ENCODE data around the gene CLDN20. TPM values are rescaled to one million over a fixed set of nuclear protein-coding genes. Genes with fewer than 3 reads are reported as not detected.
"Not testable (repeated sequence)": the region's sequence is repeated elsewhere in the genome, so short reads cannot be mapped to it uniquely, and the experiment has no call there.

Gene CLDN20
- total RNA-seq: not detected
- long read RNA-seq, donor 1, partial matches to known transcripts: 0 of 3 reads
- long read RNA-seq, donor 1, other reads (novel, unspliced or antisense): 3 of 3 reads
- long read RNA-seq, donor 2: 0 reads

DNA sequence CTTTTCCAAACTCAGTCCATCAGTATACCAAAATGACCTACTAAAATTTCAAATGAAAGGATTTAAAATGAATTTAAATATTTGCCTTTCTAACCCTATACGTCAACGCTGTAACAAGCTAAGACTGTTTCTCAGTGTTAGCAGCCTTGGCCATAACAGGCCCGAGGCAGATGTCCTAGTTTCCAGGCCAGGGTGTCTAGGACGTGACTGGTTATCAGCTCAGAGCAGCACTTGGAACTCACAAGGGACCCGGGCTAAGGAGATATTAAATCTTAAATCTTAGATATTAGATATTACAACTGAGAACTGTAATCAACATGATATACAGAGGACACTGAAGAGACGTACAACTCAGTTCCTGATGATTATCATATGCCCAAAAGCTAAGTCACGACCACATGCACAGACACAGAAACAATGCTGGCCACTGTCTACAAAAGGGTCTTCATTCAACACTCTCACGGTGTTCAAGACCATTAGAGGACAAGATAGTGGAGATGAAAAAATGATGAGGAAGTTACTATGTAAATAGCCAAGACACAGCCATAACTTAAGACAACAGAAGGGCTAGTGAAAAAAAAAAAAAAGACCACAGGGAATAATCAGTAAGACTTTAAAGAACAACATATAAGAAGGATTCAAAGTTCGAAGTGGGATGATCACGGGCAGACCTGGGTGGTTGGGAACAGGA, at the start of gene CLDN20:
TSS of gene CLDN20 (plus strand) at position 641 of the 691 bp plus-strand sequence. CDS start 11,707 bp downstream, outside the sequence.
- no peak for DNase-seq (ENCODE audit: low spot score)
- intact Hi-C loops (cut with DNase I): no loop called here

- intact Hi-C loops (cut with DNase I): no loop called here
These were observed 47.9 kb upstream of the CLDN20 start for GRCh38 chr6:155215906-155216305.

DNA sequence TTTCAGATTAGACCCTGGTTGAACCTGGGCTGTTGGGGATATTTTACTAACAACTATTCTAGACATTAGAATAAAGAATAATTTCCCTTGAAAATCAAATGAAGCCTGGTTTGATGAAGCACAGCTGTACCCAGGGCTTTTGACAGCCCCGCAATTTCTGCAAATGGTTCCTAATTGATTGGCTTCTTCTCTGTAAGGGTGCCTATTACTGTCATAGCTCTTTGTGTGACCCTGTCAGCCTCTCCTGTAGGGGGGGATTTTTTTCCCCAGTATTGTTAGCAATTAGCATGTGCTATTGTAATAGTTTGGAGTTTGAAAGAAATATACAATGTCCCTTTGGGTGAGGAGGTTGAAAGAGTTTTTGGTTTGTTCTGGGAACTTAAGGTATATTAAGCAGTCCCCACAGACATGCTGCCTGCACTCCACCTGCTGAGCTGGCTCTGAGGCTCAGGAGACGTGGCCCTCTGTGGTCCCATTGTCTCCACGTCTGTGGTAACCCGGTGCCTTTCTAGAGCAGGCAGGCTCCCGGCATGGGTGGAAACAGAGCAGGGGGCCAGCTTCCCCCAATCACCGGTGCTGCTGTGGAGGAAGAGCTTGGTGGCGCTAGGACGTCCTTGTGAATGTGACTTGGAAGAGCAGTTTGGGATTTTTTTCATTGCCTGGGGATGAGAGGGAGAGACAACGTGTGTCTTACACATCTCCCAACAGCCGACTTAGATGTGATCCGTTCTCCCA, 47.3 kb upstream of the CLDN20 start:
- DNase-seq (ENCODE audit: low spot score): no peak
- intact Hi-C loops (cut with DNase I): no loop called here

More at GRCh38 chr6:155215906-155216305, 47.9 kb upstream of the CLDN20 start:
- DNase-seq (ENCODE audit: low spot score): no peak

GRCh38 chr6:155218711-155219110, 45.1 kb upstream of the CLDN20 start:
- intact Hi-C loops (cut with DNase I); DNase-seq (ENCODE audit: low spot score): not testable (repeated sequence)

DNA sequence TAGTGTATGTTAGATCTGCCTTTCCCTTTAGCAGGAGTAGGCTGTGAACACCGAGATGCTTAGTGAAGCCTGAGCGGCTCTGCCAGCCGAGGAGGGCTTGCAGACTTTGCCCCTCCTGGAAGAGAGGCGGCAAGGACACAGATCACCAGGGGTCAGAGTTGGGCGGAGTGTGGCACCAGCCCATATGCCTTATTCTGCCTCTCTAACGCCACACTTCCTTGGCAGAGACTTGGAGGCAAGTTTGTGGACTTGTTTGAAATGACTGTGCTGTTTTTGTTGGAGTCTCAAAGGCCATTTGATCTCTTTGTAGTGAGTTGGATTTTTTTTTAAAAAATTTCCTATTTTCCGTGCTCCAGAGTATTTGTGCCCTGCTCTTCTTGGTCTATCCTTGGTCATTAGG, 44.5 kb upstream of the CLDN20 start:
- no peak for DNase-seq (ENCODE audit: low spot score)
- intact Hi-C loops (cut with DNase I): no loop called here

DNA sequence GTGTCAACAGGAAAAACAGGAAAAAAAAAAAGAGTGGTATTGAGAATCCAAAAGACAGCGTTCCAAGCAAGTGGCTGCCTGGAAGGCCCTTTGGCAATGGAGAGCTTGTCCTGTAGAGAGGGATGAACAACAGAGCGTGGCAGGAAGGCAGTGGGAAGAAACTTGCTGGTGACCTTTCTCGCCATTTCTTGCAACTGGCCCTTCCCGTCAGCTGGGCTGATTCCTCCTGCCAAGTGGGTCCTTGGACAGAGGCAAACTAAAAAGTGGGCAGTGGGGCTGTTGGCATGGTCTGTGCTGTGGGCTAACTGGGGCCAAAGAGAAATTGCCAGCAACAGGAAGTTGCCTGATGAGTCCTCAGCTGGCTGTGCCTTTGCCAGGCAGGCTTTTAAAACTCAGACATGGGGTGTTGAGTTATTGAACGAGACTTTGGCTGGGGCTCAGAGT, 43.9 kb upstream of the CLDN20 start:
- DNase-seq (ENCODE audit: low spot score): no peak
- intact Hi-C loops (cut with DNase I): no loop called here

- intact Hi-C loops (cut with DNase I): no loop called here
These were observed 42.7 kb upstream of the CLDN20 start for GRCh38 chr6:155221086-155221485.

GRCh38 chr6:155222506-155222905, 41.3 kb upstream of the CLDN20 start:
- intact Hi-C loops (cut with DNase I): no loop called here
- no peak for DNase-seq (ENCODE audit: low spot score)

More at GRCh38 chr6:155221086-155221485, 42.7 kb upstream of the CLDN20 start:
- DNase-seq (ENCODE audit: low spot score): no peak

DNA sequence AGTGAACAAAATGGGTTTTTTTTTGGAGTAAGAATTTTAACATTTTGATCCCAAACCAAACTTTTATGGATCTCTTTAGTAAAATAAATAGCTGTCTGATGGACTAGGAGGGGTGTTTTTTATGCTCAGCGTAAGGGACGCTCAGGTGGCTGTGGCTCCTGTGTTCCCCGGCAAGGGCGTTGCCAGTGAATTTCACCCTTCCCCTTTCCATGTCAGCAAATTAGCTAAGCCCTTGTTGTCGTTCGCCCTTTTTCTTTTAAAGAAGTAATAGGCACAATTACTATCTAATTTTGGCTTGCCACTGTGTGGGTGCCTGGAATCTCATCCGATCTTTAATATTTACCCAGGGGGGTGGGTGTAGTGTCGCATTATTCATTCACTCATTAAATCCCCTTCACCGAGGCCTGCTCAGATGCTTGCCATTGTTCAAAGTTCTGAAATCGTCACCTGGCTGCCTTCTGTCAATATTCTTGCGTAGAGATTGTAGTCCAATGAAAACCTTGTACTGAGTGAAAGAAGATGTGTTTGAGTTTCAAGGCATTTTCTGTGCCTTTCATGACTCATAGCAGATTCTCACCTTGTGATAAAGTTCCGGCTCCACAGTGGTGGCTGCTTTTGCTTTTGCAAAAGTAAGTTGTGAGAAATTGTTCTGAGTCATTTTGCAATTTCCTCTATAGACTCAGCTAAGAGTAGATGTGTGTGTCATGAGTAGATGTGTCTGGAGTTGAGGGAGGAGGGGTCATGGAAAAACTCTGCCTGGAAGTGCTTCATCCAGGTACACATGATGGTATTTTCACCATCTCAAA, 40.0 kb upstream of the CLDN20 start:
- intact Hi-C loops (cut with DNase I): no loop called here
- DNase-seq (ENCODE audit: low spot score): no peak

- DNase-seq (ENCODE audit: low spot score): no peak
- intact Hi-C loops (cut with DNase I): no loop called here
These were observed 39.2 kb upstream of the CLDN20 start for GRCh38 chr6:155224618-155225017.

DNA sequence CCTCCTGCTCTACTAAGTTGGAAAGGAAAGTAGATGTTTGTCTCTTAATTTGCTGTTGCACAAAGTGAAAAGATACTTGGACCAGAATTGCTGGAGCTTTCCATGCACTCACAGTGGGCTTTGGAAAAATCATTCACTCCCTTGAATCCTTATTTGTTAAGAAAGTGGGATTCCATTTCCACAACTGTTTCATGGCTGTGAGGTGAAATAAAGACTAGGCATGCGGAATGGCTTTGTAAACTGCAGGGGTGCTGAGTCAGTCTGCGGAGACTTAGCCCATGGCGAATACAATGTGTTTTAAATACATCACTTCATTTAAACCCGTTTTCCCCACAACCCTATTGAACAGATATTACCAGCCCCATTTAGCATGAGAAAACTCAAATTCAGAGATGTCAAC, 36.8 kb upstream of the CLDN20 start:
- intact Hi-C loops (cut with DNase I): no loop called here
- no peak for DNase-seq (ENCODE audit: low spot score)

- no peak for DNase-seq (ENCODE audit: low spot score)
These were observed 35.2 kb upstream of the CLDN20 start for GRCh38 chr6:155228546-155229166.

DNA sequence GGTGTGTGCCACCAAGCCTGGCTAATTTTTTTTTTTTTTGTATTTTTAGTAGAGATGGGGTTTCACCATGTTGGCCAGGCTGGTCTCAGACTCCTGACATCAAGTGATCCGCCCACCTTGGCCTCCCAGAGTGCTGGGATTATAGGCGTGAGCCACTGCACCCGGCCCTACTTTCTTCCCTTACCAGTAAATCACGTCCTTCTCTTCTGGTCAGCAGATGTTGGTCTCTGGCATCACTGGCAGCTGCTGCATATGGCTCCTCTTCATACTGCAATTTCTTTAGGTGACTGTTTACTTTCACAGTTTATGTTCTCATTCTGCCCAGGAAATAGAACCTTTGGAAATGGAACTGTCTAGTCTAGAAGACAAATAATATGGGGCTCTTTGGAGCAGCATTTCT, 32.8 kb upstream of the CLDN20 start:
- intact Hi-C loops (cut with DNase I); DNase-seq (ENCODE audit: low spot score): not testable (repeated sequence)

More at GRCh38 chr6:155228546-155229166, 35.2 kb upstream of the CLDN20 start:
- intact Hi-C loops (cut with DNase I): loop anchor here in 1 of 2 donors (2.0 kb wide), 1 partner anchor 38 kb away; no protein-coding TSS in a partner anchor

- intact Hi-C loops (cut with DNase I): no loop called here
- no peak for DNase-seq (ENCODE audit: low spot score)
These were observed 31.0 kb upstream of the CLDN20 start for GRCh38 chr6:155232848-155233247.

GRCh38 chr6:155234167-155234566, 29.6 kb upstream of the CLDN20 start:
- DNase-seq (ENCODE audit: low spot score): no peak
- intact Hi-C loops (cut with DNase I): no loop called here

DNA sequence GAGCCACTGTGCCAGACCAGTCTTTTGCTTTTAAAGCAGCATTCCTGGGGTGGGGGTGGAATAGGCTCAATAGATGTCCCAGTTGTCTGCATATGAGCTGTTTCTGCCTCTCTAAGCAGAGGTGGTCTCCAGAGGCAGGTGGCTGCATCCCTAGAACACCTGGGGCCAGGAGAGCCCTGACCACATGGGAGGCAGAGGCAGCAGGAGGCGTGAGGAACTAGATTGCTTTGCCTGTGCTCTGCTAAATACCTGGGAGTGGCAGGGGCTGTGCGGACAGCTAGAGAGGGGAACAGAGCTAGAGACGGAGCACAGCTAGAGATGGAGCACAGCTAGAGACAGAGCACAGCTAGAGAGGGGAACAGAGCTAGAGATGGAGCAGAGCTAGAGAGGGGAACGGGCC, 29.1 kb upstream of the CLDN20 start:
- intact Hi-C loops (cut with DNase I): no loop called here
- DNase-seq (ENCODE audit: low spot score): no peak

- intact Hi-C loops (cut with DNase I): no loop called here
- no peak for DNase-seq (ENCODE audit: low spot score)
These were observed 28.7 kb upstream of the CLDN20 start for GRCh38 chr6:155235087-155235486.

DNA sequence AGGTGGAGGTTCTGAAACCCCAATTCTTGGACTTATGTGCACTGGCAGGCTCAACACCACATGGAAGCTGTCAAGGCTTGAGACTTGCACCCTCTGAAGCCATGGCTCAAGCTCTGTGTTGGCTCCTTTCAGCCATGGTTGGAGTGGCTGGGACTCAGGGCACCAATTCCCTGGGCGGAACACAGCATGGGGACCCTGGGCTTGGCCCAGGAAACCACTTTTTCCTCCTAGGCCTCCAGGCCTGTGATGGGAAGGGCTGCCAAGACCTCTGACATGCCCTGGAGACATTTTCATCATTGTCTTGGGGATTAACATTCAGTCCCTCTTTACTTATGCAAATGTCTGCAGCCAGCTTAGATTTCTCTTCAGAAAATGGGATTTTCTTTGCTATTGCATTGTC, 26.2 kb upstream of the CLDN20 start:
- DNase-seq (ENCODE audit: low spot score): no peak
- intact Hi-C loops (cut with DNase I): no loop called here

DNA sequence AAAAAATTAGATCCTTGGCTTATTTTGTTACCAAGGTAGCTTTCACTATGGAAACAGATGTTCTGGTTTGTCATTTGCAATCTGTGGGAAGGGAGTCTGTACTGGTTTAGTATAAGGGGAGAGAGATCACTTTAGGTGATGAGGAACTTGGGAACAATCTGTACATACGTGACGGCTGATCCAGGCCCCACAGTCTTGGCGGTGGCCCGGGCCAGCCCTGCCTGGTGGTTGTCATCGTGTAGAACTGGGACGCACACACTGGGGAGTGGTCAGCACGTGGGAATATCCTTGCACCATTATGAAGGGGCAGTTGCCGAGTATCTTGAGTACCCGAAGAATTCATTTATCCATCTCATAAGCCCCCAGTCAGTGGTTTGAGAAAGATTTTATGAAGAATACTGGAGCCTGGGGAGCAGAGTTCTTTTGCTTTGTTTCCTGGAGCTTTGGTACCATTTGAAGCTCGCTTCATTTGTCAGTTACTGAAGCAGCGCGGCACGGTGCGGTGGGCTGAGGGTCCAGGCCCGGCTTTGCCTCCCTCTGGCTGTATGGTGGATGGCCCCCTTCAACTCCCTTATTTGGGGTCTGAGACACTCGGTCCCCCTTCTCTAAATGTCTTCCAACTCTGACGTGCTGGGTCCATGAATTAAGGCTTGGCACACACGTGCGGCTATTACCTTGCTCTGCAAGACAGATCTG, 22.8 kb upstream of the CLDN20 start:
- intact Hi-C loops (cut with DNase I): no loop called here
- no peak for DNase-seq (ENCODE audit: low spot score)
